ENCODE data around the gene DTX3.

- TF ChIP-seq, protein P1, sequence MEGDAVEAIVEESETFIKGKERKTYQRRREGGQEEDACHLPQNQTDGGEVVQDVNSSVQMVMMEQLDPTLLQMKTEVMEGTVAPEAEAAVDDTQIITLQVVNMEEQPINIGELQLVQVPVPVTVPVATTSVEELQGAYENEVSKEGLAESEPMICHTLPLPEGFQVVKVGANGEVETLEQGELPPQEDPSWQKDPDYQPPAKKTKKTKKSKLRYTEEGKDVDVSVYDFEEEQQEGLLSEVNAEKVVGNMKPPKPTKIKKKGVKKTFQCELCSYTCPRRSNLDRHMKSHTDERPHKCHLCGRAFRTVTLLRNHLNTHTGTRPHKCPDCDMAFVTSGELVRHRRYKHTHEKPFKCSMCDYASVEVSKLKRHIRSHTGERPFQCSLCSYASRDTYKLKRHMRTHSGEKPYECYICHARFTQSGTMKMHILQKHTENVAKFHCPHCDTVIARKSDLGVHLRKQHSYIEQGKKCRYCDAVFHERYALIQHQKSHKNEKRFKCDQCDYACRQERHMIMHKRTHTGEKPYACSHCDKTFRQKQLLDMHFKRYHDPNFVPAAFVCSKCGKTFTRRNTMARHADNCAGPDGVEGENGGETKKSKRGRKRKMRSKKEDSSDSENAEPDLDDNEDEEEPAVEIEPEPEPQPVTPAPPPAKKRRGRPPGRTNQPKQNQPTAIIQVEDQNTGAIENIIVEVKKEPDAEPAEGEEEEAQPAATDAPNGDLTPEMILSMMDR (conservative IDR thresholded peaks at IDR 0.05): no peak
- TF ChIP-seq ZFX (IDR thresholded peaks at IDR 0.05): no peak
Observed at GRCh38 chr12:57577981-57578758, 26.5 kb upstream of the DTX3 start.

Data from C4-2B (cell line).